NB4 (cell line): Measurements from ENCODE around the gene RASA2.

Experiments used
- CTCF ChIP-seq: IDR thresholded peaks from one replicate; pipeline ENCODE4 v1.5.1; 2012; ENCODE audit warnings: low read depth, low read length
- MAX ChIP-seq: IDR thresholded peaks from 2 replicates; pipeline ENCODE4 v1.6.1; 2011; ENCODE audit warnings: low read depth, low read length
- MYC ChIP-seq: IDR thresholded peaks from 2 replicates; pipeline ENCODE4 v1.6.1; 2011; ENCODE audit warnings: low read depth, low read length
- POLR2A ChIP-seq: IDR thresholded peaks from 2 replicates; pipeline ENCODE4 v1.6.1; 2011; ENCODE audit warnings: mild to moderate bottlenecking; ENCODE audit not compliant: insufficient read length; ENCODE audit errors: extremely low read depth

DNA sequence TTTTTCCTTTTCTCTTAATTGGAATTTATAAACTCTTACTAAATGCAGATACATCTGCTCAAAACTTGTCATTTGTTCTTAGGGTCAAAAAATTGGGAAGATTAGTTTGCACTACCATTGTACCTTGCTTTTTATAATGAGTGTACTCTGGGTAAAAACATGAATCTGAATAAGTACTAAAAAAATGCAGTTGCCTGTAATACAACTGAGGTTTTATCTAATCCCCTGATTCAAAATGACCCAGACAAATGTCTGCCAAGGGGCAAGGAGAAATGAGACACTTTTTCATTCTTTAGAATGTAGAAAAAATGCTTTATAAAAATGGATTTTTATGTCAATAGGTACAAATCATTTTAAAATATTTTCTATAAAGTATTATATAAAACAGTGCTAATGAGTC lies 42.4 kb downstream of the RASA2 start:
- no peak for TF ChIP-seq CTCF
- TF ChIP-seq POLR2A = no peak
- TF ChIP-seq MYC = no peak
- TF ChIP-seq MAX = no peak
